ENCODE data around the gene KIF23. TPM values are rescaled to one million over a fixed set of nuclear protein-coding genes. Genes with fewer than 3 reads are reported as not detected.

The KIF23 gene
- total RNA-seq, 2 donors from 2014 or later = 9.5 to 38.3 TPM

GRCh38 chr15:69486481-69487110, 72.4 kb downstream of the KIF23 start:
- Histone ChIP-seq H3K4me1 (no peaks in the 10 kb centered on the region), H3K9me3 (no peaks in the 10 kb centered on the region), H3K9ac (ENCODE audit: low read depth in 2 of 2, low read length in 2 of 2) (no peak overlapping the region), H3K4me3 (no peak overlapping the region), H3K27me3 (no peaks in the 10 kb centered on the region), H3K36me3 (no peaks in the 10 kb centered on the region), H3K27ac (no peak overlapping the region)
- intact Hi-C loops (cut with DNase I) = no loop called here
- no peak for DNase-seq
- TF ChIP-seq, protein P1, sequence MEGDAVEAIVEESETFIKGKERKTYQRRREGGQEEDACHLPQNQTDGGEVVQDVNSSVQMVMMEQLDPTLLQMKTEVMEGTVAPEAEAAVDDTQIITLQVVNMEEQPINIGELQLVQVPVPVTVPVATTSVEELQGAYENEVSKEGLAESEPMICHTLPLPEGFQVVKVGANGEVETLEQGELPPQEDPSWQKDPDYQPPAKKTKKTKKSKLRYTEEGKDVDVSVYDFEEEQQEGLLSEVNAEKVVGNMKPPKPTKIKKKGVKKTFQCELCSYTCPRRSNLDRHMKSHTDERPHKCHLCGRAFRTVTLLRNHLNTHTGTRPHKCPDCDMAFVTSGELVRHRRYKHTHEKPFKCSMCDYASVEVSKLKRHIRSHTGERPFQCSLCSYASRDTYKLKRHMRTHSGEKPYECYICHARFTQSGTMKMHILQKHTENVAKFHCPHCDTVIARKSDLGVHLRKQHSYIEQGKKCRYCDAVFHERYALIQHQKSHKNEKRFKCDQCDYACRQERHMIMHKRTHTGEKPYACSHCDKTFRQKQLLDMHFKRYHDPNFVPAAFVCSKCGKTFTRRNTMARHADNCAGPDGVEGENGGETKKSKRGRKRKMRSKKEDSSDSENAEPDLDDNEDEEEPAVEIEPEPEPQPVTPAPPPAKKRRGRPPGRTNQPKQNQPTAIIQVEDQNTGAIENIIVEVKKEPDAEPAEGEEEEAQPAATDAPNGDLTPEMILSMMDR (IDR thresholded peaks at IDR 0.05) = no peak

- Histone ChIP-seq H3K27ac (no peak overlapping the region), H3K4me1 (no peaks in the 10 kb centered on the region), H3K9me3 (no peaks in the 10 kb centered on the region), H3K9ac (ENCODE audit: low read depth in 2 of 2, low read length in 2 of 2) (no peak overlapping the region), H3K36me3 (no peaks in the 10 kb centered on the region), H3K27me3 (no peaks in the 10 kb centered on the region), H3K4me3 (no peak overlapping the region)
- no peak for DNase-seq
- intact Hi-C loops (cut with DNase I) = no loop called here
- TF ChIP-seq, protein P1 (IDR thresholded peaks at IDR 0.05) = no peak
Observed at GRCh38 chr15:69489073-69489571, 75.0 kb downstream of the KIF23 start.

DNA sequence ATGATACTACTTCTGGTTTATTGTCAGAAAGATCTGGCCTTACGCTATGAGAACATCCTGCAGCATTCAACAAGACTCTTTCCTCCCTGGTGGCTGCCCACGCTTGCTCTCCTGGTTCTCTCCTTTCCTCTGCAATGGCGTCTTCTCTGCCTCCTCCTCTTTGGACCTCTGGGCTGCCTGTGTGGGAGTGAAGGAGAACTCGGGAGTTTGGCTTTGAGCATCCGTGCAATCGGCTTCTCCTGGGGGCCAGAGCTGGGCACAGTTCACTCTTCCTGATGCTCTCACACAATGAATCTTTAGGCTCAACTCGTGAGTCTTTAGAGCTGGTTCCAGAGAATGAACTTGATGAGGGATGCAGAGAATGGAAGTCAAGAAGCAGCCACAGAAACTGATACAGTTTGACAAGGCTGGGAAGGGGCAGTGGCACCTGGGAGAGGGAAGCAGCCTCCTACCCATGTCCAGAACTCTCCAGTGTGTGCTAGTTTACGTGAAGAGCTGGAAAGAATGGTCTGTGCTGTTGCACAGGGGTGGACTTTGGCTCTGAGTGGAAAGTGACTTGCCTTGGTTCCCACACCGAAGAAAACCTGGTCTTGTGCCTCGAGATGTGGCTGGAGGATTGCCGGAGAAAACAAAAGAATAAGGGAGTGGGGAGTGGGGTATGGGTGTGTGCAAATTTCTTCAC, 76.3 kb downstream of the KIF23 start:
- Histone ChIP-seq H3K27ac (no peak overlapping the region), H3K9ac (ENCODE audit: low read depth in 2 of 2, low read length in 2 of 2) (no peak overlapping the region), H3K9me3 (no peaks in the 10 kb centered on the region), H3K4me3 (no peak overlapping the region), H3K4me1 (no peaks in the 10 kb centered on the region), H3K36me3 (no peaks in the 10 kb centered on the region), H3K27me3 (no peaks in the 10 kb centered on the region)
- DNase-seq = no peak
- intact Hi-C loops (cut with DNase I) = no loop called here
- TF ChIP-seq, protein P1 (IDR thresholded peaks at IDR 0.05) = no peak

DNA sequence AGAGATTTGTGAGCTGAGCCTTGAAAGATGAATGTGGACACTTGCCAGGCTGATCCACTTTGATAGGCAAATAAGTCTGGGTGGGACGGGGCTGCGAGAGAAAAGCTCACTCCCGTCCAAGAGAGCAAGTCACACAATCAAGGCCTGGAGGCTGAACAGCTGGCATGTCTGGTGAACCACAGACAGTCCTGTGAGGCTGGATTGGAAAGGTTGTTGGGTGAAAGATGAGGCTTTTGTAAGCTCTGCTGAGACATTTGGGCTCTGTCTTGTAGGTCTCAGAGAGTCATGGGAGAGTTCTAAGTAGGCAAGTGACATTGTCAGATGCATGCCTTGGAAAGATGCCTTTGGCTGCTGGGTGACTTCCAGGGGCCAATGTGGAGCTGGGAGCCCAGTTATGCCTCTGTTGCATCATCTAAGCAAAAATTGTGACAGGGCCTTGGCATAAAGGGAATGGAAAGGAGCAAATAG, 76.9 kb downstream of the KIF23 start:
- H3K9ac ChIP-seq (ENCODE audit: low read depth in 2 of 2, low read length in 2 of 2) = no peak overlapping the region
- DNase-seq = no peak
- H3K27ac ChIP-seq = no peak overlapping the region
- H3K4me3 ChIP-seq = no peak overlapping the region
- no peaks in the 10 kb centered on the region for H3K36me3 ChIP-seq
- no peaks in the 10 kb centered on the region for H3K9me3 ChIP-seq
- no peaks in the 10 kb centered on the region for H3K4me1 ChIP-seq
- H3K27me3 ChIP-seq = no peaks in the 10 kb centered on the region
- TF ChIP-seq, protein P1 (IDR thresholded peaks at IDR 0.05) = no peak
- intact Hi-C loops (cut with DNase I) = no loop called here

GRCh38 chr15:69493406-69493805, 79.3 kb downstream of the KIF23 start:
- Histone ChIP-seq H3K9ac (ENCODE audit: low read depth in 2 of 2, low read length in 2 of 2) (no peak overlapping the region), H3K4me3 (no peak overlapping the region), H3K27me3 (no peaks in the 10 kb centered on the region), H3K27ac (no peak overlapping the region), H3K9me3 (no peaks in the 10 kb centered on the region), H3K4me1 (no peaks in the 10 kb centered on the region), H3K36me3 (no peaks in the 10 kb centered on the region)
- intact Hi-C loops (cut with DNase I) = no loop called here
- TF ChIP-seq, protein P1 (IDR thresholded peaks at IDR 0.05) = no peak
- no peak for DNase-seq
